ENCODE measurements around the gene PRICKLE3.
A peak's percentile ranks its signal among the peaks of the same experiment; 100 is the strongest.

The PRICKLE3 gene

DNA sequence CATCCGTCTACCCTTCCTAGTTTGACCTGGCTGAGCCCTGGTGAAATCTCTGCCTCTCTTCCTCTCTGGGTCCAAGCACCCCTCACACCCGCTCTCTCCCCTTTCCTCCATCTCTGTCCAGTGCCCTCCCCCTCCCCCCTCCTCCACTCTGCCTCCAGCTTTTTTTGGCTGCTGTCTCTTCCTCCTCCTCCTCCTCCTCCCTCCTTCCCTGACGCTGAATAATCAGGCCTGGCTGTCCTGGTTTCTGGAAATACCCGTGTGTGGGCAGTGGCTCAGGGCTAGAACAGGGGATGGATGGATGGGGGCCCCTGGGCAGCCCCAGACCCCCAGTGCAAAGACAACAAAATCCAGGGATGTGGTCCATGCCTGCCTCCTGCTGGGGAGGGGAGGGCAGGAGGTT is 18.5 kb upstream of the PRICKLE3 start:
- no peak for DNase-seq

GRCh38 chrX:49204017-49204416 is 17.8 kb upstream of the PRICKLE3 start:
- DNase-seq = no peak

GRCh38 chrX:49203536-49203935 is 17.4 kb upstream of the PRICKLE3 start:
- no peak for DNase-seq

DNA sequence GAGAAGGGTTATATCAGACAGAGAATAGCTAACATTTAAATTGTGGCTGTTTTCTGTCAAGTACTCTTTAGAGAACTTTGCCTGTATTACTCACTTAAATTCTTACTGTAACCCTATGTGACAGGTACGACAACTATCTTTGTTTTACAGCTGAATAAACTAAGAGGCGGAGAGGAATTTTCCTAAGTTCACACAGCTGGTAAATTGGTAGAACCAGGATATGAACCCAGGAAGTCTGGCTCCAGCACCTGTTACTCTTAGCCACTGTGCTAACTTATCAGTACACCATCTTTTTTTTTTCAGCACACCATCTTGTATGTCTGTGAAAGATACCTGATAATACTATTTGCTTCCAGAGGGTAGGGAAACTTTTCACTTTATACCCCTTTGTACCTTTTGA is 15.8 kb upstream of the PRICKLE3 start:
- DNase-seq = no peak

DNA sequence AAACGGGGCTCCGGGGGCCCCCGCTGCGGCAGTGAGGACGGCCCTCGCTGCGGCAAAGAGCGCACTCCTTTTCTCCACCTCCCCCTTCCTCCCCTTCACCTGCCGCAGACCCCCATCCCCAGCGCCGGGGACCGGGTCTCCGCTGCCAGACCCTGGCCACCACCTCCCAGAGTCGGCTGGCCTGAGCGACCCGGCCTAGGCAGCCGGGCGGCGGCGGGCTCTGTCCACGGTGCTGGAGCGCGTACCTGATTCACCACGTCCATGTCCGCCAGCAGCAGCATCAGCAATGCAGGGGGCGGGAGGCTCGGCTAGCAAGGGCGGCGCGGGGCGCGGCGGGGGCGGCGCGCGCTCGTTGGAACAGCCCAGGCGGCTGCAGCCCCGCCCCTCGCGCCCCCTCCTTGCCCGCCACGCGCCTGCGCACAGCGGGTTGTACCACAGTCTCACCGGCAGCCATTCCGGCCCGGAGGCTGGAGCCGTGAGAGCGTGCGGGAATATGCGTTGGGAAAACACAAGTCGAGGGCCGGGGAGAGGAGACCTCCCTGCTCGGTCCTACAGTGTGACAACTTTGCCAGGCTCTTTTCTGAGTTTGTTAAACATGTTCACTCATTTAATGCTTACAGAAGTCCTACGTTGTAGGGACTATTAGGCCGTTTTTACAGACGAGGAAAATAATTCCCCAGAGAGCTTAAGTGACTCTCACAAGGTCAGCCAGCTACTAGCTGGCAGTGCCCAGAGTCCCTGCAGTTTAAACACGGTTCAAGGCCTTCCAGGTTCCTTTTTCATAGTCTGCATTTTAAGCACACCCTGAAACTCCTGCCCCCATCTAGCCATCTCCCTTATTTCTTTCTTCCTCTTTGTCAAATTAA is 14.0 kb upstream of the PRICKLE3 start, which contains the start of gene SYP:
Gene SYP (minus strand): TSS at position 288 of the 866 bp plus-strand sequence. CDS start 7 bp downstream, at position 281.
- DNase-seq = peak; percentile 68

DNA sequence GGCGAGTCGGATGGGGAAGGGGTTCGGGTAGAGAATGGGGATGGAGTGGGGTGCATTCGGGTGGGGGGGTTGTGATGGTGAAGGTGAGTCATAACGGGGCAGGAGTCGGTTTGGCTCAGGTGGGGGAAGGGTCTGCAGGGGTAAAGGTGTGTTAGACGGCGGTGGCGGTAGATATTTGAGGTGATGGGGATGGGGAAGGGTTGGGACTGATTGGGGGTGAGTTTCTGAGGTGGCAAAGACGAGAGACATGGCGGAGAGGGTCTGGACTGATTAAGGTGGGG is 13.1 kb upstream of the PRICKLE3 start:
- no peak for DNase-seq

DNA sequence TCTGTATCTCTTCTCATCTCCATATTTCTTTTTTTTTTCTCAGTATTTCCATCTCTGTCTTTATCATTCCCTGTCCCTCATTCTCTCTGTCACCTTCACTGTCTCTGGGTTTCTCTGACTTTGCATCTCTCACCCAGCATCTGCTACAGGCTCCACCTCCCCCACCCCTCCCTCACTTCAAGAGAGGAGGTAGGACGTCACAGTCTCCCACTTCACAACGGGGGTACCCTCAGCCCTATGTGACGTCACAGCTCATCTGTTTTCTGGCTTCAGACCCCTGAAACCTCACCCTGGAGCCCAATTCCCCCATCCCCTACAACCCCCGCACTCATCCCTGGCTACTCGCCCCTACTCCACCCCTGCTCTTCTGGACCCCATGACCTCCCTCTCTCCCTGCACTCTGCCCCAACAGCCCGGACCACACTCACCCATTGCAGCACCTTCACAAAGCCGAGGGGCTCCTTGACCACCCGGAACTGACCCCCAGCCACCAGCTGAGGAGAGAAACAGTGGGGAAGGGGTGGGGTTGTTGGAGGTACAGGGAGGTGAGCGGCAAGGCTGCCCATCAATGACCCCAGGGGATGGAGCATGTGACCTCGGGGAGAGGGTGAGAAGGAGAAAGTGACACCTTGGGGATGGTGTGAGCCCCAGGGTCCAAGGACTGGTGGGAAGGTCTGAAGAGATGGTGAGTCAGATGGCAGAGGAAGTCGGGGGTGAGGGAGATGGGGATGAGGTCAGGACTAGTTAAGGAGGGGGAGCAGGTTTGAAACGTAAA is 12.6 kb upstream of the PRICKLE3 start:
- no peak for DNase-seq

DNA sequence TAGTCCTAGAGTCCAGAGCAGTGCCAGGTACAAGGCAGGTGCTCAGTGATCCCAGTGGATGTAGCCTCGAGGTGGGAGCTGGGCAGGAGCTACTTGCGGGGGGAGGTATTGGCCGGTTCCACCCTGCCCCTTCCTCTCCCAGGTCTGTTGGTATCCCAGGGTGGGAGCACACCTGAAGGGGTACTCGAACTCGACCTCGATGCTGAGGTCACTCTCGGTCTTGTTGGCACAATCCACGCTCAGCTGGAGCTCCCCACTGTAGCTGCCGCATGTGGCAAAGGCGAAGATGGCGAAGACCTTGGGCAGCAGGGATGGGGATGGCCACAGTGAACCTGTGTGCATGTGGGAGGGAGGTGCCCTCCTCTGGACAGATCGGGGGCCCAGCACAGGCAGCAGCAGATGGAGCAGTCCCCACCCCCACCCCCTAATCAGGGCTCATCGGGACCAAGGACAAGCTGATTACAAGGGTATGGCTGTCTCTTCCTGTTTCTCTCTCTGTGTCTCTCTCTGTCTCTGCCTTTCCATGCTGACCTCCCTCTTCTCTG is 11.4 kb upstream of the PRICKLE3 start:
- DNase-seq = no peak

DNA sequence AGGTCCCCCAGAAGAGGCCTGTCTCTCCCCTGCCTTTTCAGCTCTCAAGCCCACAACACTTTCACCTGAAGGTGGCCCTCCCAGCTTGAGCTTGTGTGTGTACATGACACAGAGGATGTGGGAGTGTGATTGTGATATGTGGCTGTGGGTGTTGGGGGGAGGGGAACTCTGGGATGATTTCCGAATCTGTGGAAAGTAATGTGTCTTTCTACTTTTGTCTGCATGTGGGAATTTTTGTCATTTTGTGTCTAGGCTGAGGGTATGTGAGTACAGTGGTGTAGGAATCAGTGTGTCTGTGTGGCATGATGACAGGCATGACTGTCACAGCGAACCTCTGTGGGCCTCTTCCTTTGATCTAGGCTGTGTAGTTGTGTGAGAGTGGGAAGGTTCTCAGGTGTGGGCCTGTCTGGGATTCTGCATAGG is 7.4 kb upstream of the PRICKLE3 start:
- DNase-seq = no peak

DNA sequence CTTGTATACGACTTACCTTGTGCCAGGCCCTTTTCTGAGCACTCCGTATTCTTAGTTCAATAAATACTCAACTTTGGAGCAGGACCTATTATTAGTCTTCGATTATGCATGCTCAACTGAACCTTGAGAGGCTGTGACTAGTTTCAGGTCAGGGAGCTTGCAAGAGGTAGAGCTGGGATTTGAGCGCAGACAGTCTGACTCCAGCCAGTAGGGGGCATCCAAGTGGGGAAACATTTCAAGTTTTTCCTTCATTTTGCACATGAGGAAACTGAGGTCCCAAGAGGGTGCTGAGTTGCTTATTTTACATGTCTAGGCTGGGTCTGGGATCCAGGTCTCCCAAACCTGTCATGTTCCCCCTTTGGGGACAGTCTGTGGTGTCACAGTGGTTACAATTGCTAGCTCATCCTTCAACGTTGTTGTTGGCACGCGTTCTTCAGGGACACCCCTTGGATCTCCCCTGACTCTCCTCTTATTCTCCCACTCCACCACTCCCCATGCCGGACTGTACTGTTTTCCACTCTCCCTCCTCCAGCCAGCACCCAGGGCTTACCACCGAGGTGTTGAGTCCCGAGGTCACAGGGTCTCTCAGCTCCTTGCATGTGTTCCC is 6.7 kb upstream of the PRICKLE3 start:
- DNase-seq = no peak

GRCh38 chrX:49191574-49192011 is 5.4 kb upstream of the PRICKLE3 start:
- no peak for DNase-seq

DNA sequence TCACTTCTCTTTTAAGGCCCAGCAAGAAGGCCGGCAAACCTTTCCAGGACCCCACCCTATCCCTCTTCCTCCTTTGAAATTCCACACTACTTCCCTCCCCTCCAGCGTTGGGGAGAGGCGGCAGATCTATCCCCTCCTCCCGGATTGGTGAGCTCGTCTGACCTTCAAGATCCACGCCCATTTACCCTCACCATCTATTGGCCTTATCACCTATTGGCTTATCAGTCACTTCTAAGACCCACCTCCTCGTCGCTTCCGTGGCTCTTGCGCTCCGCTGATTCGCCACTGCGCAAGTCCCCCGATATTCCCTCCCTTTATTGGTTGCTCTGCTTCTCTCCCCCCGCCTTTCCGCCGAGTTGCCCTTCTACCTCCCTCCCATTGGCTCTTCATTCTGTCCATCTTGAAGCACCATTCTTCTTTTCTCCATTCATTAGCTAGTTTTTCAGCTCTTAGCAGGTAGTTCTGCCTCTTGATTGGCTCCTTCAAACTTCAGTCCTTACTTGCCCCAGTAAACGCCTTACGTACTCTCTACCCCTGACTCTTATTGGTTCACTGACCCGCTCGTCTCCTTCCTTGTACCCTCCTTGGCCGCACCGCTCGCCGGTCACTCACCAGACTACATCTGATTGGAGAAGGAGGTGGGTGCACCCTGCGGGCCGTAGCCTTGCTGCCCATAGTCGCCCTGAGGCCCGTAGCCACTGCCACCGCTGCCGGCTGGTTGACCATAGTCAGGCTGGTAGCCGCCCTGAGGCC is 4.8 kb upstream of the PRICKLE3 start:
- peak; percentile 96 for DNase-seq

GRCh38 chrX:49189606-49190005 is 3.4 kb upstream of the PRICKLE3 start:
- DNase-seq = no peak

GRCh38 chrX:49188468-49189076 is 2.4 kb upstream of the PRICKLE3 start:
- DNase-seq = no peak

DNA sequence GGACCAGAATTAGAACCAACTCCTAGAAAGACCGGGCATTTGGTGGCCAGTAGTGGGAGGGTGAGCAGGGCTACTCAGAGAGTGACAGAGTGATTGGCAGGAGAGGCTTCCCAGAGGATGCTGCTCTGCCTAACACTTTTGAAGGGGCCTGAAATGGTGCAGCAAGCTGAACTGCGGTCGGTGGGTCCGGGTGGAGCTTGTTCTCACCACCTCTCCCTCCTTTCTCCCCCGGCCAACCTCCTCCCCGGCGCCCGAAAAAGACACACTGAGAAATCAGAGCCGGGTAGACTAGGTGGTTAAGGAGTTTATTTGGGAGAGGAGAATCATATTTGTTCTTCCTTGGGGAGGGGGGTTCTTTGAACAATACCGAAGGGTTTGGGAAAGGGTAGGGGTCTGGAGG is 1.4 kb upstream of the PRICKLE3 start:
- DNase-seq = no peak

- DNase-seq = no peak
These were observed 838 bp upstream of the PRICKLE3 start for GRCh38 chrX:49187028-49187394.

DNA sequence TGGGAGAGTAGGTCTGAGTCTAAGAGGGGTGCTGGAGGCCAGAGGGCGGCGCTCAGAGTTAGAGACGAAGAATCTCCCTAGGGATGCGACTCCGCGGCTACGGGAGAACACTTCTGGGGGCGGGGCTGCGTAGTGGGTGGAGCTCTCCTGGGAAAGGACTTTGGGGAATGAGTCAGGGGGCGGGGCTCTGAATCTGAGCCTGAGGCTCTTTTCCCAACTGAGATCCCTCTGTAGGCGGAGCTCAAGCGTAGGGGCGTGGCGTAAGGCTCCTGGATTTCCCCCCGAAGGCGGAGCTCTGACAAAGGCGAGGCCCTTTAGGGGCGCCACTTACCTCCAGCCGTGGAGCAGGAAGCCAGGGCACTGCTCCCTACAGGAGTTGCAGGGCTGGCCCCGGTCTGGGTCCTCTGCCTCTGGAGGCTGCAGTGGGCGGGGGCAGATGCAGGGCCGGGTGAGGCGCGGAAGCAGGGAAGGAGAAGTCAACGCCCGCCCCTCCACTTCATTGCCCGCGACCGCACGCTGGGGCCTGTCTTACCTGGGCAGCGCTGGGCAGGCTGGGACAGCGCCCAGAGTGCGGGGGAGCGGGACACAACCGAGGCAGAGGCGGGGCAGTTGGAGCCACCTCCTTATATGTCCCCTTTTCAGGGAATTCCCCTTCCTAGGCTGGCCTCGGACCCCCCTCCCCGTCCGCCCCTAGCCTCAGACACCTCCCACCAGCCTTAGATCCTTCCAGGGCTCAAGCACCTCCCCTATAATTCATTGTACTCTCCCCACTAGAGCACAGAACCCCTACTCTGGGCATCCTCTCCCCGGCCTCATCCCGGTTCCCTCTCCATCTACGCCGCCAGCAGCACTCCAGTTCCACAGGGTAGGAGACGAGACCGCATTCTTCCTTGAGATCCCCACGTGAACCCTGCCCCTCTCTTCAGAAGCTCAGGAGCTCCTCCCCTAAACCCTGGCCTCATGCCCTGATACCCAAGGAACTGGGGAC is 1.6 kb downstream of the PRICKLE3 start:
- peak; percentile 86 for DNase-seq

GRCh38 chrX:49183701-49184281 is 2.4 kb downstream of the PRICKLE3 start:
- DNase-seq = no peak

- DNase-seq = no peak
These were observed 6.8 kb downstream of the PRICKLE3 start for GRCh38 chrX:49179358-49179757.

- no peak for DNase-seq
These were observed 7.6 kb downstream of the PRICKLE3 start for GRCh38 chrX:49178537-49178936.

All from NCI-H2029 (cell line).